Transverse colon (tissue), 4 donors: ENCODE measurements around the gene AJAP1.

Experiments
- EP300 ChIP-seq: sonication (generic); formaldehyde crosslinking; IDR thresholded peaks from one replicate; pipeline ENCODE4 v1.6.1; 2017; ENCODE audit warnings: antibody characterized with exemption, low read depth
- POLR2A ChIP-seq: fragments of 450-650 bp; IDR thresholded peaks from one replicate; pipeline ENCODE4 v1.6.1; 2016; ENCODE audit warnings: antibody characterized with exemption, mild to moderate bottlenecking, moderate library complexity
- POLR2AphosphoS5 ChIP-seq, 3 donors: sonication (generic); formaldehyde crosslinking; IDR thresholded peaks; one replicate each; pipeline ENCODE4 v1.6.1; 2016; ENCODE audit warnings: antibody characterized with exemption in 3 of 3
- TF ChIP-seq, protein P1 (sequence below), 5 experiments: fragments of 200-600 bp in 3 of 5; fragments of 450-650 bp in 2 of 5; sonication (generic) in 3 of 5; IDR thresholded peaks; 1 replicate in 2 of 5; 2 replicates in 3 of 5; pipeline ENCODE4 v1.5.1; 2016 to 2017; ENCODE audit warnings: antibody characterized with exemption in 5 of 5, inconsistent platforms in 3 of 5, mild to moderate bottlenecking in 2 of 5, moderate library complexity in 1 of 5

DNA sequence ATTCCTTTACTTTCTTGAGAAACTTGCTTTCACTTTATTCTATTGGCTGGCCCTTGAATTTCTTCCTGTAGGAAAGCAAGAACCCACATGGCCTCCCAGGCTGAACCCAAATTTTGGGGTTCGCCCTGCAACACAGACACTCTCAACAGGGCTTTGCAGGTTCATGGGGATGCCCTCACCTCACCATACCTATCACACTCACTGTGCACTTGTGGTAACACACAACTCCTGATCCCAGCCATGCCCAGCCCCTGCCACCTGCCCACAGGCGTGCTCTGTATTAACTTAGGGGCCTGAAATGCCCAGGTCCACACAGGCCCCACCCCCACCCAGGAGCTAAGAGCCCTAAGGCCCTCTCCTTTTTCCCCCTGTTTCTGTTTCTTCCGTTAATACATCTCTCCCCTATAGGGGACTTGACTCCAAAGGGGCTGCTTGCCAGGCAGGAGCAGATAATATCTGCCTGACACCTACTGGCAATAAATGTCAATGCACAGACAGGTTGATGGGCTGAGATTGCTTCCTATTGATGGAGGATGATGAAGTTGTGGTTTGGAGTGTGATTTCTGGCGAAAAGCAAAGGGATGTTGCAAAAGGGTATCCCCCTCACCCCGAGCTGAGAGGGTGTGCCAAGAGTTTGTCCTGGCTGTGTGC is 171.5 kb downstream of the AJAP1 start:
- TF ChIP-seq, protein P1, sequence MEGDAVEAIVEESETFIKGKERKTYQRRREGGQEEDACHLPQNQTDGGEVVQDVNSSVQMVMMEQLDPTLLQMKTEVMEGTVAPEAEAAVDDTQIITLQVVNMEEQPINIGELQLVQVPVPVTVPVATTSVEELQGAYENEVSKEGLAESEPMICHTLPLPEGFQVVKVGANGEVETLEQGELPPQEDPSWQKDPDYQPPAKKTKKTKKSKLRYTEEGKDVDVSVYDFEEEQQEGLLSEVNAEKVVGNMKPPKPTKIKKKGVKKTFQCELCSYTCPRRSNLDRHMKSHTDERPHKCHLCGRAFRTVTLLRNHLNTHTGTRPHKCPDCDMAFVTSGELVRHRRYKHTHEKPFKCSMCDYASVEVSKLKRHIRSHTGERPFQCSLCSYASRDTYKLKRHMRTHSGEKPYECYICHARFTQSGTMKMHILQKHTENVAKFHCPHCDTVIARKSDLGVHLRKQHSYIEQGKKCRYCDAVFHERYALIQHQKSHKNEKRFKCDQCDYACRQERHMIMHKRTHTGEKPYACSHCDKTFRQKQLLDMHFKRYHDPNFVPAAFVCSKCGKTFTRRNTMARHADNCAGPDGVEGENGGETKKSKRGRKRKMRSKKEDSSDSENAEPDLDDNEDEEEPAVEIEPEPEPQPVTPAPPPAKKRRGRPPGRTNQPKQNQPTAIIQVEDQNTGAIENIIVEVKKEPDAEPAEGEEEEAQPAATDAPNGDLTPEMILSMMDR (IDR thresholded peaks at IDR 0.05), result peak in 2 of 5 experiments; percentile 11 to 20
- TF ChIP-seq EP300, result no peak
- TF ChIP-seq POLR2A, result no peak
- TF ChIP-seq POLR2AphosphoS5 (IDR thresholded peaks at IDR 0.05), result no peak
